PFSK-1 (cell line): ENCODE data around the gene BCAS3.

Source experiments
- POLR2AphosphoS5 ChIP-seq: IDR thresholded peaks from 2 replicates; pipeline ENCODE4 v1.6.1; 2012; ENCODE audit warnings: low read depth, mild to moderate bottlenecking, control low read depth, low read length, moderate library complexity
- SIN3A ChIP-seq: IDR thresholded peaks from 2 replicates; pipeline ENCODE4 v1.6.1; 2012; ENCODE audit warnings: mild to moderate bottlenecking, low read length, moderate library complexity, borderline replicate concordance; ENCODE audit not compliant: insufficient read depth

- TF ChIP-seq POLR2AphosphoS5 (no peak), SIN3A (no peak)
Observed at GRCh38 chr17:61208301-61209105, 530.9 kb downstream of the BCAS3 start.
